Mesothelial cell of epicardium (in vitro differentiated cells): ENCODE measurements around the gene MYPOP. TPM values are rescaled to one million over a fixed set of nuclear protein-coding genes. Genes with fewer than 3 reads are reported as not detected.

Experiments
- DNase-seq, 2 experiments: peaks; one replicate each; pipeline ENCODE4 v3.0.0; 2021; ENCODE audit warnings: low spot score in 2 of 2; ENCODE audit not compliant: unreplicated experiment in 2 of 2
- H3K27ac Mint-ChIP-seq: 2 replicates; pipeline ENCODE4 v1.8.0; 2021; ENCODE audit warnings: mixed read lengths
- H3K27me3 Mint-ChIP-seq: 2 replicates; pipeline ENCODE4 v1.8.0; 2021; ENCODE audit warnings: low read depth, mixed read lengths
- H3K36me3 Mint-ChIP-seq: 2 replicates; pipeline ENCODE4 v1.8.0; 2021; ENCODE audit warnings: mixed read lengths
- H3K4me1 Mint-ChIP-seq: 2 replicates; pipeline ENCODE4 v1.8.0; 2021; ENCODE audit warnings: mixed read lengths
- H3K4me3 Mint-ChIP-seq: 2 replicates; pipeline ENCODE4 v1.8.0; 2021; ENCODE audit warnings: mild to moderate bottlenecking, moderate library complexity, mixed read lengths
- H3K9me3 Mint-ChIP-seq: 2 replicates; pipeline ENCODE4 v1.8.0; 2021; ENCODE audit warnings: mixed read lengths
- total RNA-seq: library from RNA; stranded (reverse); gene quantifications from 3 replicates; pipeline ENCODE4 v1.2.1, GENCODE V29; 2021
- TF ChIP-seq, protein P1 (sequence below): fragments of 200-600 bp; sonication (generic); IDR thresholded peaks from one replicate; pipeline ENCODE4 v1.5.0; 2021; ENCODE audit warnings: antibody characterized with exemption; ENCODE audit not compliant: unreplicated experiment

The MYPOP gene
- total RNA-seq, 1 donor from 2014 or later: 10.4 TPM

DNA sequence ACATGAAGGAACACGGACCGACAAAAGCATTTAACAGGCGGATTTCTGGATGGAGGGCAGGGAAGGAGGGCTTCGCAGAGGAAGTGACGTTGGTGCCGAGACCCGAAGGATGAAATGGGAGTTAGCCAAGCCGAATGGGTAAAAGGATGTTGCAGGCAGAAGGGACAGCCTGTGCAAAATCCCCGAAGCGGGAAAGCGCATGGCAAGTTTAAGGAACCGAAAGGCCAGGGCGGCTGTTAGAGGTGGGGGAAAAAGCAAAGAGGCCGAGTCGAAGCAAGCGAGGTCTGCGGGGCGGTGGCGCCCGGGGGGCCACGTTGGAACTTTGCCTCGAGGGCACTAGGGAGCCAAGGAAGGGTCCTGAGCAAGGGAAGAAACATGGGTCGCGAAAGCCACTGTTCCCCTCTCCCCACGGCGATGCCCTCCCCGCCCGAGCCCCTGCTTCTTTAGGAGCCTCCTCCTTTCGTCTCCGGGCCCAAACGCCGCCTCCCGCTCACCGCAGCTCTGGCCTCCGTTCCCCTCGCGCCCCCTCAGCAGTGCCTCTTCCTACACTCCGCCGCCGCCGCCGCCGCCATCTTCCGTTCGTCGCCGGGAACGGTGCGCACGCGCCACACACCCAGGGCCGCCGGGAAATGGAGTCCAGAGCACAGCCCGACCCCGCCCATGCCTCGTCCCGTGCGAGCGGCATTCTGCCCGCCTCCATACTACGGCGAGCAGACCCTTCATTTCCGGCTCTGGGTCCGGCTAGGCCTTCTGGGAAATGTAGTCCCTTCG, 39.7 kb downstream of the MYPOP start, which contains the start of gene SYMPK:
TSS of gene SYMPK (minus strand) at position 584 of the 771 bp plus-strand sequence. CDS start 8,652 bp downstream, outside the sequence.
- Mint-ChIP-seq H3K9me3 (no peaks in the 10 kb centered on the region), H3K27me3 (peaks cover 45% of the 10 kb centered on the region), H3K4me3 (peak within 1 kb of the TSS; percentile 95), H3K36me3 (peaks cover 11% of the 10 kb centered on the region), H3K4me1 (peaks cover 10% of the 10 kb centered on the region), H3K27ac (peak within 1 kb of the TSS; percentile 99)
- TF ChIP-seq, protein P1, sequence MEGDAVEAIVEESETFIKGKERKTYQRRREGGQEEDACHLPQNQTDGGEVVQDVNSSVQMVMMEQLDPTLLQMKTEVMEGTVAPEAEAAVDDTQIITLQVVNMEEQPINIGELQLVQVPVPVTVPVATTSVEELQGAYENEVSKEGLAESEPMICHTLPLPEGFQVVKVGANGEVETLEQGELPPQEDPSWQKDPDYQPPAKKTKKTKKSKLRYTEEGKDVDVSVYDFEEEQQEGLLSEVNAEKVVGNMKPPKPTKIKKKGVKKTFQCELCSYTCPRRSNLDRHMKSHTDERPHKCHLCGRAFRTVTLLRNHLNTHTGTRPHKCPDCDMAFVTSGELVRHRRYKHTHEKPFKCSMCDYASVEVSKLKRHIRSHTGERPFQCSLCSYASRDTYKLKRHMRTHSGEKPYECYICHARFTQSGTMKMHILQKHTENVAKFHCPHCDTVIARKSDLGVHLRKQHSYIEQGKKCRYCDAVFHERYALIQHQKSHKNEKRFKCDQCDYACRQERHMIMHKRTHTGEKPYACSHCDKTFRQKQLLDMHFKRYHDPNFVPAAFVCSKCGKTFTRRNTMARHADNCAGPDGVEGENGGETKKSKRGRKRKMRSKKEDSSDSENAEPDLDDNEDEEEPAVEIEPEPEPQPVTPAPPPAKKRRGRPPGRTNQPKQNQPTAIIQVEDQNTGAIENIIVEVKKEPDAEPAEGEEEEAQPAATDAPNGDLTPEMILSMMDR: no peak
- peak; percentile 98 for DNase-seq

DNA sequence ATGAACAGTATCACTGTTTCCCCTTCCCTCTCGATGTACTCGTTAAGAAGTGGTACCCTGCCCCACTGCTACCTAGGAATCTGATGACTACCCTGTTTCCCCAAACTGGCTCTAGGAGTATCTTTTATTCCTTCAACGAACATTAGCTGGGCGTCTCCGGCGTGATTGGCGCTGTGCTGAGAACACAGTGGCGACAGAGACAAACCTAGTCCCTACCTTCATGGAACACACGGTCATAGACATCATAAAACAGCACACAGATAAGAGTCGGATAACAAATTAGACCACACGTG, 40.2 kb downstream of the MYPOP start:
- Mint-ChIP-seq H3K36me3 (peaks cover 11% of the 10 kb centered on the region), H3K4me3 (peak overlapping the region; percentile 95), H3K27ac (peak overlapping the region; percentile 99), H3K9me3 (no peaks in the 10 kb centered on the region), H3K27me3 (peaks cover 40% of the 10 kb centered on the region), H3K4me1 (peaks cover 10% of the 10 kb centered on the region)
- TF ChIP-seq, protein P1: no peak
- DNase-seq: no peak

DNA sequence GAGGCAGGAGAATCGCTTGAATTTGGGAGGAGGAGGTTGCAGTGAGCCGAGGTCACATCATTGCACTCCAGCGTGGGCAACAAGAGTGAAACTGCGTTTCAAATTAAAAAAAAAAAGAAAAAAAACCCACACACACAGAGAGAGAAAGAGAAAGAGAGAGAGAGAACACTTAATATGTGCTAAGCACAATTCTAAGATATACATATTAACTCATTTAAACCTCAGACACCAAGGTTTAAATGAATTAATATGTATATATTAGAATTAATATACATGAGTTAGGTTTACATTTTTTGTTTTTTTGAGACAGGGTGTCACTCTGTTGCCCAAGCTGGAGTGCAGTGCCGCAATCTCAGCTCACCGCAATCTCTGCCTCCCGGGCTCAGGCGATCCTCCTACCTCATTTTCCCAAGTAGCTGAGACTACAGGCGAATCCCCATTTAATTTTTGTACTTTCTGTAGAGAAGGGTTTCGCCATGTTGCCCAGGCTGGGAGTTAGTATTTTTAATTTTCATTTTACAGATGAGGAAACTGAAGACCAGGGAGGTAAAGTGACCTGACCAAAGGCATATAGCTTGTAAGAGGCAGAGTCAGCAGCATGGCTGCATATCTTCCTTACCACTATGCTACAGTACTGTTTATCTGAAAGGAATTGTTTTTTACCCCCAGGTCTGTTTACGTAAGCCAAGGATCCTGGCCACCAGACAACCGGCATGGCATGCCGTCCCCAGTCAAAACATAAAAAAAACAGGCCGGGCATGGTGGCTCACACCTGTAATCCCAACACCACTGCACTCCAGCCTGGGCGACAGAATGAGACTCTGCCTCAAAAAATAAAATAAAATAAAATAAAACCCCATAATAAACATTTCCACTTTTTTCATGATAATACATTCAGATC, 41.8 kb downstream of the MYPOP start:
- Mint-ChIP-seq H3K27ac (no peak overlapping the region), H3K4me1 (peaks cover 10% of the 10 kb centered on the region), H3K4me3 (peak overlapping the region; percentile 30), H3K9me3 (no peaks in the 10 kb centered on the region), H3K36me3 (peaks cover 13% of the 10 kb centered on the region), H3K27me3 (peaks cover 24% of the 10 kb centered on the region)
- DNase-seq: no peak
- TF ChIP-seq, protein P1: no peak

DNA sequence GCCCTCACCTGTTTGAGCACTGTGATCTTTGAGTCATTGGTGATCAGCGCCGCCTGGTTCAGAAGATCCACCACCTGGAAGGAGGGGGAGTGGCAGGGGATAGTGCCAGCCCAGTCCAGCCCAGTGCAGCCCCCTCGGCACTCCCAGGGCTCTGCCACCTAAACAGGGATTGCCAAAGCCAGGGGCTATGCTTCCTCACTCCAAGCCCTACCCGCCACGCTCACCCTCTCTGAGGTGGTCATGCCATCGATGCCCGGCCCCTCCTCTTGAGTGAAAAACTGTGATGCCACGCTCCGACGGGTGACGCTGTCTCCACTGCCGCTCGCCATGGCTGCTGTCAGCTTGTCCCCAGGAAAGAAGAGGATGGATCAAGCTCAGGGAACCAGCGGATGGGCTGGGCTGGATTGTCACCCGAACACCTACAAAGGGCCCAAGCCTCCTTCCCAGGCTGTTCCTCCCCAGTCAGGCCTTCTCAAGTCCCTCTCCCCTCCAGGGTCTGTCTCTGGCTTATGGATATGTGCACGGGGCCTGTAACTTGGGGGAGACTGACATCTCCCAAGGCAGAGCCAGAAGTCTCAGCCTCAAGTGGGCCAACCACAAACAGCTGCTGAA, 48.1 kb downstream of the MYPOP start:
- H3K4me1 Mint-ChIP-seq: no peaks in the 10 kb centered on the region
- peaks cover 36% of the 10 kb centered on the region for H3K36me3 Mint-ChIP-seq
- H3K4me3 Mint-ChIP-seq: no peak overlapping the region
- TF ChIP-seq, protein P1: no peak
- no peak for DNase-seq
- H3K27ac Mint-ChIP-seq: no peak overlapping the region
- no peaks in the 10 kb centered on the region for H3K27me3 Mint-ChIP-seq
- H3K9me3 Mint-ChIP-seq: no peaks in the 10 kb centered on the region

DNA sequence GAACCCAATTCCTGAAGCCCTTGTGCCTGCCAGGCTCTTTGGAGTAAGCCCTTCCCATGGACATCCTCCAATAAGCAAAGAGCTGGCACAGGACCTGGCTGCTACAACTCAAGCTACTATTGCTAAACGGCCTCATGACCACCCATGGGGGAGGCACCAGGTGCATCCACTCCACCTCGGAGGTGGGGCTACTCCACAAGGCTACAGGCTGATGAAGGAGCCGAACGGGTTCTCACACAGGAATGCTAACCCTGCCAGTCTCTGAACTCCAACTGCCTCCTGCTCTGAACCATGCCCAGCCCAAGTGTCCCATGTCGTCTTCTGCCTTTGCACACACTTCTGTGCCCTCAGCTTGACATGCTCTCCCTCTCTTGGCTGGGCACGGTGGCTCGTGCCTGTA, 49.4 kb downstream of the MYPOP start:
- H3K9me3 Mint-ChIP-seq: no peaks in the 10 kb centered on the region
- H3K36me3 Mint-ChIP-seq: peaks cover 28% of the 10 kb centered on the region
- TF ChIP-seq, protein P1: no peak
- no peak overlapping the region for H3K4me3 Mint-ChIP-seq
- H3K27me3 Mint-ChIP-seq: no peaks in the 10 kb centered on the region
- no peak overlapping the region for H3K27ac Mint-ChIP-seq
- DNase-seq: no peak
- no peaks in the 10 kb centered on the region for H3K4me1 Mint-ChIP-seq
